A549 (cell line): Measurements from ENCODE around the gene AAK1. TPM values are rescaled to one million over a fixed set of nuclear protein-coding genes. Genes with fewer than 3 reads are reported as not detected.

ENCODE experiments used
- ATAC-seq, 2 experiments: fragments of 200-7000 bp in 1 of 2; fragments of >200 bp in 1 of 2; cut with Nextera tagmentation in 1 of 2; cut with Tn5 transposase in 1 of 2; 3 replicates each; pipeline versions ENCODE4 v1.8.0 to v1.9.1; 2018 to 2020; ENCODE audit warnings: mild to moderate bottlenecking in 1 of 2, moderate library complexity in 1 of 2
- CTCF ChIA-PET: fragments of 300-600 bp; sonication (Branson Sonifier 250); formaldehyde crosslinking; extraction: SDS; loops from one replicate; lab custom pipeline; 2021; ENCODE audit warnings: antibody characterized with exemption, inconsistent platforms; lab: Yijun Ruan, JAX
- POLR2A ChIA-PET: fragments of 350-600 bp; formaldehyde crosslinking; extraction: SDS; loops from one replicate; lab custom pipeline; 2021; ENCODE audit warnings: antibody characterized with exemption, inconsistent platforms; lab: Yijun Ruan, JAX
- DNase-seq, 2 experiments: peaks; one replicate each; pipeline versions ENCODE4 v3.0.0 to v3.0.0-alpha.2; 2011 to 2016; ENCODE audit warnings: low read depth in 1 of 2, low spot score in 1 of 2
- FAIRE-seq: peaks from 2 replicates; lab custom pipeline; 2011; peaks lifted over from hg19 to GRCh38; lab: Jason Lieb, UNC
- H3K27ac ChIP-seq, 2 experiments: fragments of >200 bp; sonication (Bioruptor Twin); formaldehyde crosslinking; 3 replicates each; pipeline ENCODE4 v1.5.1; 2016 to 2017
- H3K4me1 ChIP-seq: fragments of >200 bp; sonication (Bioruptor Twin); formaldehyde crosslinking; 3 replicates; pipeline ENCODE4 v1.6.1; 2016
- H3K4me2 ChIP-seq: fragments of >200 bp; sonication (Bioruptor Twin); formaldehyde crosslinking; 3 replicates; pipeline ENCODE4 v1.6.1; 2016
- H3K4me3 ChIP-seq: fragments of >200 bp; sonication (Bioruptor Twin); formaldehyde crosslinking; 3 replicates; pipeline ENCODE4 v1.5.1; 2016
- H3K9me3 ChIP-seq: fragments of >200 bp; sonication (Bioruptor Twin); formaldehyde crosslinking; 3 replicates; pipeline ENCODE4 v1.6.1; 2016
- BCL3 ChIP-seq: fragments of >200 bp; sonication (Bioruptor Twin); formaldehyde crosslinking; IDR thresholded peaks from 3 replicates; pipeline ENCODE4 v1.6.1; 2016
- CBX2 ChIP-seq: fragments of 200-600 bp; sonication (generic); IDR thresholded peaks from 2 replicates; pipeline ENCODE4 v1.6.1; 2016; ENCODE audit warnings: low read depth, mild to moderate bottlenecking, borderline replicate concordance
- CEBPB ChIP-seq, 2 experiments: fragments of >200 bp in 1 of 2; sonication (Bioruptor Twin) in 1 of 2; formaldehyde crosslinking in 1 of 2; IDR thresholded peaks; 2 replicates each; pipeline ENCODE4 v1.6.1; 2012 to 2016
- ESRRA ChIP-seq: fragments of 150-350 bp; IDR thresholded peaks from 2 replicates; pipeline ENCODE4 v1.6.1; 2014; ENCODE audit warnings: mild to moderate bottlenecking, low read length, borderline replicate concordance
- FOSB ChIP-seq: fragments of 250-450 bp; sonication (Bioruptor Pico); IDR thresholded peaks from 2 replicates; pipeline ENCODE4 v1.5.0; 2020; ENCODE audit warnings: mild to moderate bottlenecking, moderate library complexity
- FOSL2 ChIP-seq, 2 experiments: fragments of 450-650 bp in 1 of 2; fragments of >200 bp in 1 of 2; sonication (Bioruptor Twin) in 1 of 2; formaldehyde crosslinking; IDR thresholded peaks; 2 replicates each; pipeline versions ENCODE4 v1.5.0 to v1.6.1; 2016 to 2020; ENCODE audit warnings: mild to moderate bottlenecking in 1 of 2, moderate library complexity in 1 of 2
- FOXS1 ChIP-seq: fragments of 250-450 bp; sonication (Bioruptor Pico); IDR thresholded peaks from 2 replicates; pipeline ENCODE4 v1.5.0; 2020; ENCODE audit warnings: mild to moderate bottlenecking, moderate library complexity
- GATA3 ChIP-seq: IDR thresholded peaks from 2 replicates; pipeline ENCODE4 v1.6.1; 2012; ENCODE audit warnings: borderline replicate concordance
- HOXA7 ChIP-seq: fragments of 250-450 bp; sonication (Bioruptor Pico); IDR thresholded peaks from 2 replicates; pipeline ENCODE4 v1.5.0; 2020; ENCODE audit warnings: mild to moderate bottlenecking, moderate library complexity
- JUN ChIP-seq, 2 experiments: fragments of >200 bp; sonication (Bioruptor Twin); formaldehyde crosslinking; IDR thresholded peaks; 2 replicates in 1 of 2; 3 replicates in 1 of 2; pipeline ENCODE4 v1.6.1; 2016 to 2017
- KDM1A ChIP-seq: fragments of 200-600 bp; sonication (generic); IDR thresholded peaks from 2 replicates; pipeline ENCODE4 v1.6.1; 2016; ENCODE audit warnings: low read depth, mild to moderate bottlenecking
- KDM5A ChIP-seq: fragments of 200-600 bp; sonication (generic); IDR thresholded peaks from 2 replicates; pipeline ENCODE4 v1.6.1; 2016; ENCODE audit warnings: antibody characterized with exemption, mild to moderate bottlenecking
- MAFK ChIP-seq: fragments of 450-650 bp; IDR thresholded peaks from 2 replicates; pipeline ENCODE4 v1.6.1; 2014; ENCODE audit not compliant: partially characterized antibody
- MAX ChIP-seq: IDR thresholded peaks from 2 replicates; pipeline ENCODE4 v1.6.1; 2012
- NPAS2 ChIP-seq: fragments of 250-450 bp; sonication (Bioruptor Pico); IDR thresholded peaks from 2 replicates; pipeline ENCODE4 v1.8.0; 2022; ENCODE audit warnings: mild to moderate bottlenecking, moderate library complexity, borderline replicate concordance
- NR3C1 ChIP-seq: fragments of >200 bp; sonication (Bioruptor Twin); formaldehyde crosslinking; IDR thresholded peaks from 3 replicates; pipeline ENCODE4 v1.6.1; 2017
- POLR2AphosphoS2 ChIP-seq: conservative IDR thresholded peaks from 2 replicates; pipeline ENCODE4 v1.6.1; 2012; ENCODE audit warnings: low read length, improper control_type of control experiment, inconsistent platforms
- RARB ChIP-seq: fragments of 250-450 bp; sonication (Bioruptor Pico); IDR thresholded peaks from 2 replicates; pipeline ENCODE4 v1.8.0; 2021; ENCODE audit warnings: mild to moderate bottlenecking, moderate library complexity
- SREBF2 ChIP-seq: fragments of 450-650 bp; IDR thresholded peaks from 2 replicates; pipeline ENCODE4 v1.6.1; 2014; ENCODE audit warnings: mild to moderate bottlenecking, moderate library complexity
- TFCP2L1 ChIP-seq: fragments of 250-450 bp; sonication (Bioruptor Pico); IDR thresholded peaks from 2 replicates; pipeline ENCODE4 v1.5.0; 2021; ENCODE audit warnings: mild to moderate bottlenecking
- ZC3H11A ChIP-seq: fragments of 450-650 bp; IDR thresholded peaks from 2 replicates; pipeline ENCODE4 v1.6.1; 2014; ENCODE audit warnings: antibody characterized with exemption, mild to moderate bottlenecking
- ZFP36 ChIP-seq: fragments of 450-650 bp; IDR thresholded peaks from 2 replicates; pipeline ENCODE4 v1.6.1; 2014; ENCODE audit warnings: borderline replicate concordance; ENCODE audit not compliant: partially characterized antibody
- WGBS: methylation state at CpG from one replicate; pipeline ENCODE4 v1.1.6; 2017; ENCODE audit errors: missing lambda C conversion rate; 5-methylcytosine and 5-hydroxymethylcytosine counted together
- polyA plus RNA-seq, 4 experiments: library from polyadenylated mRNA; depleted of rRNA in 3 of 4; stranded (reverse); fragments of >200 nt; fragmentation: RNase III in 1 of 4; extraction: RNeasy Plus Mini Kit Qiagen cat#74134 plus additional on column Dnase treatment in 1 of 4; gene quantifications; 2 replicates in 3 of 4; 3 replicates in 1 of 4; pipeline ENCODE4 v1.2.3, GENCODE V29; 2011 to 2017
- TF ChIP-seq, protein P1 (sequence below): fragments of 250-450 bp; sonication (Bioruptor Pico); IDR thresholded peaks from 2 replicates; pipeline ENCODE4 v1.5.0; 2020; ENCODE audit warnings: low read depth, mild to moderate bottlenecking, moderate library complexity

The AAK1 gene
- polyA plus RNA-seq, 2 of the 4 experiments (the other 2 are of a cell fraction), result 15.9 to 25.7 TPM

- DNase-seq (no peak), ATAC-seq (no peak), FAIRE-seq (no peak)
- Histone ChIP-seq H3K4me2 (no peak overlapping the region), H3K27ac (no peak overlapping the region), H3K4me1 (no peaks in the 10 kb centered on the region), H3K9me3 (no peaks in the 10 kb centered on the region), H3K4me3 (no peak overlapping the region)
- TF ChIP-seq BCL3 (no peak), MAFK (no peak), CBX2 (no peak), JUN (IDR thresholded peaks at IDR 0.05) (no peak), GATA3 (no peak), NPAS2 (no peak), TFCP2L1 (CRISPR knock-in tag) (no peak), FOSB (CRISPR knock-in tag) (no peak), ESRRA (no peak), ZFP36 (no peak)
- ChIA-PET POLR2A (no interaction called here), CTCF (interaction anchor here (0.7 to 0.9 kb wide), 2 partner anchors 9 to 43 kb away, joined by 3 to 4 read pairs; no protein-coding TSS in a partner anchor)
- 93% methylated on average over 3 of the region's 3 CpGs for WGBS
Observed at GRCh38 chr2:69495861-69496260, 147.7 kb downstream of the AAK1 start.

DNA sequence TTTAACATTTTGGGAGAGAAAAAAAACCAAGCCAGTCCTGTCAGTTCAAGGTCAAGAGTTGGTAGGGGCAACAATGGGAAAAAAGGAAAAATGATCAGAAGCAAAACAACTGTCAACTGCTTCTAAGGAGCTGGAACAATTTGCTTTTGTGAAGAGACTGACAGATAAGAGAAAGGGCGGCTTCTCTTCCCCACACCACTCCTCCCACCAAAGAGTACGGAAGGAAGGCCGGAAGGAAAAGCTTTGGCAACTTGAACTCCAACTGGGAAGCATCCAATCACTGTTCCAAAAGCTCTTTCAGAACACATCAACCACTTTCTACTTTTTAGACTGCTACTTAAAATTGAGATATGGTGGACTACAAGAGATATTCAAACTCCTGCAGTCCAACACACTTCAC, 148.5 kb downstream of the AAK1 start:
- Histone ChIP-seq H3K4me3 (no peak overlapping the region), H3K4me1 (no peaks in the 10 kb centered on the region), H3K9me3 (no peaks in the 10 kb centered on the region)
- no peak for FAIRE-seq
- no peak for TF ChIP-seq SREBF2
- no peak for TF ChIP-seq NR3C1
- TF ChIP-seq, all 56 proteins: peak for 0
- no peak for DNase-seq
- WGBS, result 96% methylated on average over 3 of the region's 3 CpGs
- ChIA-PET CTCF (interaction anchor here (1.0 kb wide), 1 partner anchor 9 kb away, joined by 4 read pairs; no protein-coding TSS in a partner anchor), POLR2A (interaction anchor here (0.5 kb wide), 1 partner anchor 124 kb away, joined by 3 read pairs; no protein-coding TSS in a partner anchor)
- no peak overlapping the region for H3K27ac ChIP-seq
- H3K4me2 ChIP-seq, result no peak overlapping the region
- no peak for ATAC-seq

DNA sequence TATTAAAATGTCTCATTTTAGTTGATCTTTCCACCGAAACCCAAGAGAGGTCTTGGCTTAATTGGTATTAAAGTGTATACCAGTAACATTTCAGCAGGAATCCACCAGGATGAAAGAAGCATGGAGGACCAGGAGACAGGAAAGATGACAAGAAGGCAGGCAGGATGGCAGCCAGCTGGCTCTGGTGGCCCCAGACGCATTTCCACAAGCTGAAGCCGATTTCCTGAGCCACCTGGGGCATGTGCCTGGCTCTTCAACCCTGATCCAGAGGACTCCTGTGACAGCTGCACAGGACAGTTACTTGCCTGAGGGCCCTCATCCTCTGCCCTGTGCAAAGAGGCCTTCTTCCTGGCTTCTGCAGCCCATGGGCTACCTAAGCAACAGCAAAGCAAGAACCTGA, 149.4 kb downstream of the AAK1 start:
- no peak overlapping the region for H3K4me3 ChIP-seq
- CTCF ChIA-PET, result interaction anchor here (1.0 kb wide), 1 partner anchor 8 kb away, joined by 4 read pairs; no protein-coding TSS in a partner anchor
- DNase-seq (no peak), ATAC-seq (0 out of 6 replicates have a peak, but pooled peaks of 1 of the 2 experiments have one; percentile 7), FAIRE-seq (no peak)
- H3K9me3 ChIP-seq, result no peaks in the 10 kb centered on the region
- no peak overlapping the region for H3K27ac ChIP-seq
- no peak overlapping the region for H3K4me2 ChIP-seq
- no peak for TF ChIP-seq KDM5A
- no peak for TF ChIP-seq HOXA7 (CRISPR knock-in tag)
- TF ChIP-seq MAX, result no peak
- TF ChIP-seq FOSL2 (IDR thresholded peaks at IDR 0.05), result no peak
- no peak for TF ChIP-seq FOSL2 (CRISPR knock-in tag; IDR thresholded peaks at IDR 0.05)
- TF ChIP-seq CBX2, result no peak
- TF ChIP-seq RARB (CRISPR knock-in tag), result no peak
- TF ChIP-seq, protein P1, sequence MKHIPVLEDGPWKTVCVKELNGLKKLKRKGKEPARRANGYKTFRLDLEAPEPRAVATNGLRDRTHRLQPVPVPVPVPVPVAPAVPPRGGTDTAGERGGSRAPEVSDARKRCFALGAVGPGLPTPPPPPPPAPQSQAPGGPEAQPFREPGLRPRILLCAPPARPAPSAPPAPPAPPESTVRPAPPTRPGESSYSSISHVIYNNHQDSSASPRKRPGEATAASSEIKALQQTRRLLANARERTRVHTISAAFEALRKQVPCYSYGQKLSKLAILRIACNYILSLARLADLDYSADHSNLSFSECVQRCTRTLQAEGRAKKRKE (CRISPR knock-in tag), result no peak
- TF ChIP-seq FOXS1 (CRISPR knock-in tag), result no peak
- no peak for TF ChIP-seq POLR2AphosphoS2
- no peak for TF ChIP-seq ZC3H11A
- no peak for TF ChIP-seq KDM1A
- no peak for TF ChIP-seq FOSB (CRISPR knock-in tag)
- no peak for TF ChIP-seq CEBPB (IDR thresholded peaks at IDR 0.05)
- no peaks in the 10 kb centered on the region for H3K4me1 ChIP-seq
- POLR2A ChIA-PET, result no interaction called here
- WGBS, result 89% methylated on average over 3 of the region's 3 CpGs
